SU-DHL-6 (cell line): ENCODE data around the gene MRPL2.
A peak's percentile ranks its signal among the peaks of the same experiment; 100 is the strongest.

Source experiments
- H2AFZ ChIP-seq: fragments of 200-600 bp; sonication (generic); 2 replicates; pipeline ENCODE4 v1.6.1; 2014; ENCODE audit warnings: low read depth, mild to moderate bottlenecking, moderate library complexity, mixed read lengths, antibody characterized with exemption, low read length; ENCODE audit not compliant: severe bottlenecking
- H3F3A ChIP-seq: fragments of 200-600 bp; shearing (Covaris generic); 2 replicates; pipeline ENCODE4 v1.6.0; 2016; ENCODE audit warnings: antibody characterized with exemption, mild to moderate bottlenecking; ENCODE audit not compliant: insufficient read depth
- H3K27ac ChIP-seq: fragments of 200-600 bp; sonication (generic); 2 replicates; pipeline ENCODE4 v1.5.1; 2016; ENCODE audit warnings: low read depth, mild to moderate bottlenecking, low read length, moderate library complexity, mixed read lengths
- H3K27me3 ChIP-seq: fragments of 200-600 bp; sonication (generic), shearing (Covaris generic); 2 replicates; pipeline ENCODE4 v1.6.0; 2014; ENCODE audit warnings: mild to moderate bottlenecking, low read length
- H3K36me3 ChIP-seq: fragments of 200-600 bp; sonication (generic); 2 replicates; pipeline ENCODE4 v1.6.1; 2014; ENCODE audit warnings: mild to moderate bottlenecking, low read length, mixed read lengths
- H3K4me2 ChIP-seq: fragments of 300-600, 200-600 bp; shearing (Covaris generic), sonication (generic); 2 replicates; pipeline ENCODE4 v1.6.0; 2014; ENCODE audit warnings: low read length, low read depth, mild to moderate bottlenecking; ENCODE audit not compliant: poor library complexity, severe bottlenecking
- H3K4me3 ChIP-seq: fragments of 200-600 bp; sonication (generic); 2 replicates; pipeline ENCODE4 v1.5.1; 2014; ENCODE audit warnings: antibody characterized with exemption, low read length, mild to moderate bottlenecking, mixed read lengths; ENCODE audit not compliant: insufficient read depth, poor library complexity, severe bottlenecking
- H3K79me2 ChIP-seq: fragments of 200-600 bp; sonication (generic); 2 replicates; pipeline ENCODE4 v1.6.1; 2014; ENCODE audit warnings: mild to moderate bottlenecking, low read length, moderate library complexity; ENCODE audit not compliant: insufficient read depth
- H3K9ac ChIP-seq: fragments of 200-600 bp; sonication (generic); 2 replicates; pipeline ENCODE4 v1.7.0; 2014; ENCODE audit warnings: mild to moderate bottlenecking, low read length
- H3K9me2 ChIP-seq: fragments of 200-600 bp; sonication (generic); replicated peaks from 2 replicates; pipeline ENCODE4 v1.6.1; 2014; ENCODE audit warnings: low read length; ENCODE audit not compliant: insufficient read depth
- H3K9me3 ChIP-seq: fragments of 200-600 bp; sonication (generic); 2 replicates; pipeline ENCODE4 v1.6.1; 2014; ENCODE audit warnings: low read length, mixed read lengths; ENCODE audit not compliant: insufficient read depth
- H4K20me1 ChIP-seq: fragments of 200-600 bp; sonication (generic); 2 replicates; pipeline ENCODE4 v1.6.1; 2014; ENCODE audit warnings: low read depth, mild to moderate bottlenecking, antibody characterized with exemption, low read length, moderate library complexity, mixed read lengths
- EZH2phosphoT487 ChIP-seq: fragments of 200-600 bp; sonication (generic), shearing (Covaris generic); conservative IDR thresholded peaks from 2 replicates; pipeline ENCODE4 v1.6.1; 2018; ENCODE audit warnings: mild to moderate bottlenecking, antibody characterized with exemption, low read length, moderate library complexity, mixed read lengths
- TF ChIP-seq, protein P1 (sequence below): fragments of 200-600 bp; sonication (generic); IDR thresholded peaks from one replicate; pipeline ENCODE4 v1.5.1; 2017; ENCODE audit warnings: antibody characterized with exemption, mild to moderate bottlenecking, low read length, moderate library complexity; ENCODE audit not compliant: insufficient read depth, poor library complexity, severe bottlenecking

The MRPL2 gene

DNA sequence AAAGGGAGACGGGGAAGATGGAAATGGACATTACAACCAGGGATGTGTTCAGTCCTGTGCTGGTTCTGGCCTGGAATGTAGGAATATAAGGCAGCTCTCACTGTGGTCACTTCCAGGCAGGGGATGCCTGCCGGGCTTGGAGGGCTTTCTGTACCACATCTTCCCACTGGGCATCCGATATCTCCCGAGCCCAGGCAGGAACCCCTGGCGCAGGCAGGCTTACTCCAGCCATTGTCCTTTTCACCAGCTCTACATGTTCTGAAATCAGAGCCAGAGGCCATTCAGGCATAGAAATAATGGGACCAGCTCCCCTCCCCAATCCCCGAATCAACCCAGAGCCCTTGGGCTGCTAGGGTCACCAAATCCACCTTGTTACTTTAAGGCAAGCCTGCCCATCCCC lies 46.9 kb downstream of the MRPL2 start:
- H3F3A ChIP-seq = no peaks in the 10 kb centered on the region
- H3K9me2 ChIP-seq = no peaks in the 10 kb centered on the region
- H3K4me3 ChIP-seq = peak overlapping the region; percentile 89
- H3K27ac ChIP-seq = 0 out of 2 replicates have a peak overlapping the region, but pooled peaks have one; percentile 45
- no peaks in the 10 kb centered on the region for H4K20me1 ChIP-seq
- H3K4me2 ChIP-seq = peak overlapping the region; percentile 84
- no peaks in the 10 kb centered on the region for H3K9me3 ChIP-seq
- no peak overlapping the region for H2AFZ ChIP-seq
- no peaks in the 10 kb centered on the region for H3K36me3 ChIP-seq
- H3K9ac ChIP-seq = peak overlapping the region; percentile 85
- TF ChIP-seq, protein P1, sequence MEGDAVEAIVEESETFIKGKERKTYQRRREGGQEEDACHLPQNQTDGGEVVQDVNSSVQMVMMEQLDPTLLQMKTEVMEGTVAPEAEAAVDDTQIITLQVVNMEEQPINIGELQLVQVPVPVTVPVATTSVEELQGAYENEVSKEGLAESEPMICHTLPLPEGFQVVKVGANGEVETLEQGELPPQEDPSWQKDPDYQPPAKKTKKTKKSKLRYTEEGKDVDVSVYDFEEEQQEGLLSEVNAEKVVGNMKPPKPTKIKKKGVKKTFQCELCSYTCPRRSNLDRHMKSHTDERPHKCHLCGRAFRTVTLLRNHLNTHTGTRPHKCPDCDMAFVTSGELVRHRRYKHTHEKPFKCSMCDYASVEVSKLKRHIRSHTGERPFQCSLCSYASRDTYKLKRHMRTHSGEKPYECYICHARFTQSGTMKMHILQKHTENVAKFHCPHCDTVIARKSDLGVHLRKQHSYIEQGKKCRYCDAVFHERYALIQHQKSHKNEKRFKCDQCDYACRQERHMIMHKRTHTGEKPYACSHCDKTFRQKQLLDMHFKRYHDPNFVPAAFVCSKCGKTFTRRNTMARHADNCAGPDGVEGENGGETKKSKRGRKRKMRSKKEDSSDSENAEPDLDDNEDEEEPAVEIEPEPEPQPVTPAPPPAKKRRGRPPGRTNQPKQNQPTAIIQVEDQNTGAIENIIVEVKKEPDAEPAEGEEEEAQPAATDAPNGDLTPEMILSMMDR = no peak
- TF ChIP-seq EZH2phosphoT487 = no peak
- peaks cover 44% of the 10 kb centered on the region for H3K79me2 ChIP-seq
- no peaks in the 10 kb centered on the region for H3K27me3 ChIP-seq

DNA sequence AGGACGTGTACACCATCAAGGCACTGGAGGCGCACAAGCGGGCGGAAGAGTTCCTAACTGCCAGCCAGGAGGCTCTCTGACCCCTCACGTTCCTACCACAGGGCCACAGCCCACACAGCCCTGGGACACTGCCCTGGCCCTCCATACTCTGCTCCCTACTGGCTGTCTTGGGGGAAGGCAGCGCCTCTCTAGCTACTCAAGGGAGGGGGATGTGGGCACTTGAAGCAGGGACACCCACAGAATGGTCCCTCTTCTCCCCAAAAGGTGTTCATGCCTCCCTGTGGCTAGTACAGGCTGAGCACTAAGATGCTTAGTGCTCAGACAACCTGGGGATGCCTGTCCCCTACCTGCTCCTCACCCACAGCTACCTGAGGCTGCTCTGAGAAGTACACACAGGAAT lies 48.0 kb downstream of the MRPL2 start:
- Histone ChIP-seq H3K9me2 (no peaks in the 10 kb centered on the region), H3K9me3 (no peaks in the 10 kb centered on the region), H2AFZ (no peak overlapping the region), H3K27ac (no peak overlapping the region), H3K4me2 (no peak overlapping the region), H4K20me1 (no peaks in the 10 kb centered on the region), H3K27me3 (no peaks in the 10 kb centered on the region), H3K79me2 (peaks cover 36% of the 10 kb centered on the region), H3F3A (no peaks in the 10 kb centered on the region), H3K4me3 (no peak overlapping the region), H3K36me3 (no peaks in the 10 kb centered on the region), H3K9ac (no peak overlapping the region)
- TF ChIP-seq, protein P1 = no peak
- TF ChIP-seq EZH2phosphoT487 = no peak

DNA sequence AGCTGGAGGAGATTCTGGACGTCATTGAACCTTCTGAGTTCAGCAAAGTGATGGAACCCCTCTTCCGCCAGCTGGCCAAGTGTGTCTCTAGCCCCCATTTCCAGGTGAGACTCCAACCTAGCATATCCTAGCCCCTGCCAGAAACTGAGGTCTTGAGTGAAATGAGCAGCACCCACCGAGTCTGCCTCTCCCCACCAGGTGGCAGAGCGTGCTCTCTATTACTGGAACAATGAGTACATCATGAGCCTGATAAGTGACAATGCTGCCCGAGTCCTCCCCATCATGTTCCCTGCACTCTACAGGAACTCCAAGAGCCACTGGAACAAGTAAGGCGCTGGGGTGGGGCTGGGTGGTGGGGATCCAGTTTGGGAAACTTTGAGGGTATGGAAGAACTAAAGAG lies 50.1 kb downstream of the MRPL2 start:
- H3K9me3 ChIP-seq = no peaks in the 10 kb centered on the region
- H3K27ac ChIP-seq = no peak overlapping the region
- peaks cover 16% of the 10 kb centered on the region for H3K79me2 ChIP-seq
- no peak overlapping the region for H3K9ac ChIP-seq
- H3K4me2 ChIP-seq = no peak overlapping the region
- no peaks in the 10 kb centered on the region for H3K9me2 ChIP-seq
- H3K27me3 ChIP-seq = no peaks in the 10 kb centered on the region
- no peaks in the 10 kb centered on the region for H4K20me1 ChIP-seq
- H2AFZ ChIP-seq = no peak overlapping the region
- TF ChIP-seq, protein P1 = peak; percentile 86
- TF ChIP-seq EZH2phosphoT487 = no peak
- H3K36me3 ChIP-seq = no peaks in the 10 kb centered on the region
- H3K4me3 ChIP-seq = no peak overlapping the region
- no peaks in the 10 kb centered on the region for H3F3A ChIP-seq

DNA sequence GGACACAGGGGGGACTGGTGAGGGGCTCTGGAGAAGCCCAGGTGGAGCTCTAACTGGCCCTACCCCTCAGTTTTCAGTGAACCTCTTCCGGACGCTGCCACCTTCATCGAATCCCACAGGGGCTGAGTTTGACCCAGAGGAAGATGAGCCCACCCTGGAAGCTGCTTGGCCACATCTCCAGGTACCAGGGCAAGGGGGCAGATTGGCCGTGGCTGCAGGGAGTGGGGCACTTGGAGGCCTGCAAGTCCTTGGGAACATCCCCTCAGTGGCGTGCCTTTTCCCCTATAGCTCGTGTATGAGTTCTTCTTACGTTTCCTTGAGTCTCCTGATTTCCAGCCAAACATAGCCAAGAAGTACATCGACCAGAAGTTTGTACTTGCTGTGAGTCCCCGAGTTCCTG lies 52.1 kb downstream of the MRPL2 start:
- H3K36me3 ChIP-seq = no peaks in the 10 kb centered on the region
- H3K9me2 ChIP-seq = no peaks in the 10 kb centered on the region
- peaks cover 2% of the 10 kb centered on the region; the same call in 1 of the 2 replicates for H3K79me2 ChIP-seq
- no peaks in the 10 kb centered on the region for H4K20me1 ChIP-seq
- H2AFZ ChIP-seq = no peak overlapping the region
- TF ChIP-seq, protein P1 = no peak
- no peak for TF ChIP-seq EZH2phosphoT487
- no peak overlapping the region for H3K9ac ChIP-seq
- peaks cover 3% of the 10 kb centered on the region; the same call in 1 of the 2 replicates for H3F3A ChIP-seq
- no peaks in the 10 kb centered on the region for H3K27me3 ChIP-seq
- H3K27ac ChIP-seq = no peak overlapping the region
- H3K9me3 ChIP-seq = no peaks in the 10 kb centered on the region
- no peak overlapping the region for H3K4me2 ChIP-seq
- no peak overlapping the region for H3K4me3 ChIP-seq
